Measurements from ENCODE around the gene NELL1.

The NELL1 gene

GRCh38 chr11:21169639-21170038 is 500.3 kb downstream of the NELL1 start:
- WGBS (ENCODE audit: insufficient coverage, insufficient read length), result no CpG with 5 or more reads among the region's 8 CpGs

DNA sequence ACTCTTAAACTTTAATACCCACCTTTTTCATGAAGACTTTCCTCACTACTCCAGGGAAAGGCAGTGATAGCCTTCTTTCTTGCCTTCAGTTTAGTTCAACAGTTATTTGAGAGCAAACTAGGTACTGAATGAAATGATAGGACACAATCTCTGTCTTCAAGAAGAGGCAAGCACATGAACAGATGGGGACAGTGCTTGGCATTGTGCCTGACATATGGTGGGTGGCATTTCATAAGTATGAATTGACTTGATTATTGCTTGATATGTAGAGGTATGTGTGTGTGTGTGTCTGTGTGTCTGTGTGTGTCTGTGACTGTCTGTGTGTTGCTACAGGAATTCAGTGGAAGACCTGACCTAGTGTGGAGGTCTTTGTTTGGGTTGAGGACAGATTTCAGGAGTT is 504.1 kb downstream of the NELL1 start:
- Histone ChIP-seq H3K9me3 (ENCODE audit: control insufficient read depth, insufficient read depth, low read length) (no peaks in the 10 kb centered on the region), H3K4me3 (ENCODE audit: low read length) (no peak overlapping the region)
- no peak for DNase-seq (ENCODE audit: low read depth, low spot score)

More at GRCh38 chr11:21169639-21170038, 500.3 kb downstream of the NELL1 start:
- Histone ChIP-seq H3K9me3 (ENCODE audit: control insufficient read depth, insufficient read depth, low read length) (no peaks in the 10 kb centered on the region), H3K4me3 (ENCODE audit: low read length) (no peak overlapping the region), H3K36me3 (ENCODE audit: control insufficient read depth, insufficient read depth, low read length) (no peaks in the 10 kb centered on the region), H3K27ac (ENCODE audit: low read length) (no peak overlapping the region), H3K27me3 (ENCODE audit: control insufficient read depth, insufficient read depth, low read length) (no peaks in the 10 kb centered on the region), H3K4me1 (ENCODE audit: control insufficient read depth, insufficient read depth, low read length) (no peaks in the 10 kb centered on the region)
- no peak for DNase-seq (ENCODE audit: low read depth, low spot score)

DNA sequence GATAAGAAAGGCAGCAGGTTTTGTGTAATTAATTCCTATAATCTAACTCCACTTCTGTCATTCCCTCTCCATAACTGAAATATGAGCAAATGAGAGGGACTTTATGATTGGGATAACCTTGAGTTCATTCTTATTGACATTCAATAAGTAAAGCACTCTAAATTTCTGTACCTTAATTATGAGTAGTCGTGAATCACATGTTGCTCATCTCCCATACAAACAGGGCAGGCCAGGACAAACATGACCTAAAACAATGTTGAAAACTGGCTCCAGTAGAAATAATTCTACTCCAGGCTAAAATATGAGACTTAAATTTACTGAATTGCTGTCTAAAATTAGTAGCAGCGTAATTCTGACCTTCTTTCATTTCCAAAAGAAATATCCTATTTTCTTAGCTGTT is 505.4 kb downstream of the NELL1 start:
- H3K9me3 ChIP-seq (ENCODE audit: control insufficient read depth, insufficient read depth, low read length), result no peaks in the 10 kb centered on the region
- WGBS (ENCODE audit: insufficient coverage, insufficient read length), result no CpG with 5 or more reads among the region's 2 CpGs

More for the DNA sequence above, 504.1 kb downstream of the NELL1 start:
- no peaks in the 10 kb centered on the region for H3K27me3 ChIP-seq (ENCODE audit: control insufficient read depth, insufficient read depth, low read length)
- H3K27ac ChIP-seq (ENCODE audit: low read length), result no peak overlapping the region
- H3K4me1 ChIP-seq (ENCODE audit: control insufficient read depth, insufficient read depth, low read length), result no peaks in the 10 kb centered on the region
- H3K36me3 ChIP-seq (ENCODE audit: control insufficient read depth, insufficient read depth, low read length), result no peaks in the 10 kb centered on the region

DNA sequence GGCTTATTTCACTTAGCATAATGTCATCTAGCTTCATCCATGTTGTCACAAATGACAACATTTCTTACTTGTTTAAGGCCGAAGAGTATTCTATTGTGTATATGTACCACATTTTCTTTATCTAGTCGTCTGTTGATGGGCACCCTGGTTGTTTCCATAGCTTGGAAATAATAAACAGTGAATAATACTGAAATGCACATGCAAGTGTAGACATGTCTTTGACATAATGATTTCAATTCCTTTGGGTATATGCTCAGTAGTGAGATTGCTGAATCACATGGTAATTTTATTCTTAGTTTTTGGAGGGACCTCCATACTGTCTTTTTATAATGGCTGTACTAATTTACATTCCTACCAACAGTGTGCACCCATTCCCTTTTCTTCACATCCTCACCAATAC is 508.0 kb downstream of the NELL1 start:
- WGBS (ENCODE audit: insufficient coverage, insufficient read length), result no CpG with 5 or more reads among the region's 2 CpGs
- H3K36me3 ChIP-seq (ENCODE audit: control insufficient read depth, insufficient read depth, low read length), result no peaks in the 10 kb centered on the region
- no peak overlapping the region for H3K27ac ChIP-seq (ENCODE audit: low read length)
- H3K4me3 ChIP-seq (ENCODE audit: low read length), result no peak overlapping the region
- H3K4me1 ChIP-seq (ENCODE audit: control insufficient read depth, insufficient read depth, low read length), result no peaks in the 10 kb centered on the region
- H3K27me3 ChIP-seq (ENCODE audit: control insufficient read depth, insufficient read depth, low read length), result no peaks in the 10 kb centered on the region
- no peak for DNase-seq (ENCODE audit: low read depth, low spot score)
- H3K9me3 ChIP-seq (ENCODE audit: control insufficient read depth, insufficient read depth, low read length), result no peaks in the 10 kb centered on the region

More for the DNA sequence above, 505.4 kb downstream of the NELL1 start:
- H3K4me1 ChIP-seq (ENCODE audit: control insufficient read depth, insufficient read depth, low read length), result no peaks in the 10 kb centered on the region
- H3K4me3 ChIP-seq (ENCODE audit: low read length), result no peak overlapping the region
- H3K27me3 ChIP-seq (ENCODE audit: control insufficient read depth, insufficient read depth, low read length), result no peaks in the 10 kb centered on the region
- no peak overlapping the region for H3K27ac ChIP-seq (ENCODE audit: low read length)
- H3K36me3 ChIP-seq (ENCODE audit: control insufficient read depth, insufficient read depth, low read length), result no peaks in the 10 kb centered on the region
- no peak for DNase-seq (ENCODE audit: low read depth, low spot score)

DNA sequence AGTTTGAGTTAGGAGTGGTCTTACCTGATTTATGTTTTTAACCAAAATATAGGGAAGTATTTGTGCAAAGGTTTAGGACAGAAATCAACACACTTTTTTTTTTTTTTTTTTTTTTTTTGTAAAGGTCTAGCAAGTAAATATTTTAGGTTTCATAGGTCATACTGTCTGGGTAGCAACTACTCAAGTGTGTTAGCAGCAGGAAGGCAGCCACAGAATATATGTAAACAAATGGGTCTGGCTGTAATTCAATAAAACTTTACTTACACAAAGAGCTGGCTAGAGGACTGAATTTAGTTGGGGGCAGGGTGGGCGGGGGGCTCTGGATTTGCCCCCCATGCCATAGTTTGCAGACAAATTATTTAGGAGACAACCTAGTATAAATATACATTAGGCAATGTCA is 510.4 kb downstream of the NELL1 start:
- Histone ChIP-seq H3K9me3 (ENCODE audit: control insufficient read depth, insufficient read depth, low read length) (no peaks in the 10 kb centered on the region), H3K27me3 (ENCODE audit: control insufficient read depth, insufficient read depth, low read length) (no peaks in the 10 kb centered on the region), H3K4me3 (ENCODE audit: low read length) (no peak overlapping the region), H3K36me3 (ENCODE audit: control insufficient read depth, insufficient read depth, low read length) (no peaks in the 10 kb centered on the region), H3K4me1 (ENCODE audit: control insufficient read depth, insufficient read depth, low read length) (no peaks in the 10 kb centered on the region), H3K27ac (ENCODE audit: low read length) (no peak overlapping the region)
- WGBS (ENCODE audit: insufficient coverage, insufficient read length), result no CpG with 5 or more reads among the region's 1 CpG
- no peak for DNase-seq (ENCODE audit: low read depth, low spot score)

DNA sequence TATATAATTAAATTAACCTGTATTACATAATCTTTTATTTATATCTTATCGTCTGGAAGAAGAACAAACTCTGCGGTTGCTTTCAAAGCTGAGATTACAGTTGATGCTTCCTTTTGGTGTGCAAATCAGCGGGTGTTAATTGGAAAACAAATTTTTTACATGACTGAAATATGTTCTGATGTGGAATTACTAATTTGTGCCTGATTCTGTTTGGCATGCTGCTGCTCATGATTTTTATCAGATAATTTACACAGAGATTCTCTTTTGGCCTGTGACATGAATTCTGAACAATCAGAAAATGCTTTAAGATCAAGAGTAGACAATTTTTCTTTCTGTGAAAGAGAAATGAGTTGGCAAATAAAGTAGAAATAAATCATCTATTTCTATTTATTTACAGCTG is 510.8 kb downstream of the NELL1 start:
- Histone ChIP-seq H3K27me3 (ENCODE audit: control insufficient read depth, insufficient read depth, low read length) (no peaks in the 10 kb centered on the region), H3K36me3 (ENCODE audit: control insufficient read depth, insufficient read depth, low read length) (no peaks in the 10 kb centered on the region), H3K4me3 (ENCODE audit: low read length) (no peak overlapping the region), H3K27ac (ENCODE audit: low read length) (no peak overlapping the region), H3K9me3 (ENCODE audit: control insufficient read depth, insufficient read depth, low read length) (no peaks in the 10 kb centered on the region), H3K4me1 (ENCODE audit: control insufficient read depth, insufficient read depth, low read length) (no peaks in the 10 kb centered on the region)
- WGBS (ENCODE audit: insufficient coverage, insufficient read length), result no CpG with 5 or more reads among the region's 3 CpGs
- DNase-seq (ENCODE audit: low read depth, low spot score), result no peak

- Histone ChIP-seq H3K4me1 (ENCODE audit: control insufficient read depth, insufficient read depth, low read length) (no peaks in the 10 kb centered on the region), H3K9me3 (ENCODE audit: control insufficient read depth, insufficient read depth, low read length) (no peaks in the 10 kb centered on the region), H3K36me3 (ENCODE audit: control insufficient read depth, insufficient read depth, low read length) (no peaks in the 10 kb centered on the region), H3K27me3 (ENCODE audit: control insufficient read depth, insufficient read depth, low read length) (no peaks in the 10 kb centered on the region), H3K4me3 (ENCODE audit: low read length) (no peak overlapping the region), H3K27ac (ENCODE audit: low read length) (no peak overlapping the region)
- DNase-seq (ENCODE audit: low read depth, low spot score), result no peak
Observed at GRCh38 chr11:21185959-21186358, 516.6 kb downstream of the NELL1 start.

- H3K27me3 ChIP-seq (ENCODE audit: control insufficient read depth, insufficient read depth, low read length), result no peaks in the 10 kb centered on the region
- no peaks in the 10 kb centered on the region for H3K36me3 ChIP-seq (ENCODE audit: control insufficient read depth, insufficient read depth, low read length)
- no peaks in the 10 kb centered on the region for H3K4me1 ChIP-seq (ENCODE audit: control insufficient read depth, insufficient read depth, low read length)
- no peaks in the 10 kb centered on the region for H3K9me3 ChIP-seq (ENCODE audit: control insufficient read depth, insufficient read depth, low read length)
- no peak for DNase-seq (ENCODE audit: low read depth, low spot score)
- WGBS (ENCODE audit: insufficient coverage, insufficient read length), result no CpG with 5 or more reads among the region's 3 CpGs
- H3K4me3 ChIP-seq (ENCODE audit: low read length), result no peak overlapping the region
- no peak overlapping the region for H3K27ac ChIP-seq (ENCODE audit: low read length)
Observed at GRCh38 chr11:21190181-21190580, 520.8 kb downstream of the NELL1 start.

GRCh38 chr11:21195995-21196394 is 526.6 kb downstream of the NELL1 start:
- Histone ChIP-seq H3K4me3 (ENCODE audit: low read length) (no peak overlapping the region), H3K4me1 (ENCODE audit: control insufficient read depth, insufficient read depth, low read length) (no peaks in the 10 kb centered on the region), H3K36me3 (ENCODE audit: control insufficient read depth, insufficient read depth, low read length) (no peaks in the 10 kb centered on the region), H3K27ac (ENCODE audit: low read length) (no peak overlapping the region), H3K27me3 (ENCODE audit: control insufficient read depth, insufficient read depth, low read length) (no peaks in the 10 kb centered on the region), H3K9me3 (ENCODE audit: control insufficient read depth, insufficient read depth, low read length) (no peaks in the 10 kb centered on the region)
- no peak for DNase-seq (ENCODE audit: low read depth, low spot score)
- no CpG with 5 or more reads among the region's 2 CpGs for WGBS (ENCODE audit: insufficient coverage, insufficient read length)

DNA sequence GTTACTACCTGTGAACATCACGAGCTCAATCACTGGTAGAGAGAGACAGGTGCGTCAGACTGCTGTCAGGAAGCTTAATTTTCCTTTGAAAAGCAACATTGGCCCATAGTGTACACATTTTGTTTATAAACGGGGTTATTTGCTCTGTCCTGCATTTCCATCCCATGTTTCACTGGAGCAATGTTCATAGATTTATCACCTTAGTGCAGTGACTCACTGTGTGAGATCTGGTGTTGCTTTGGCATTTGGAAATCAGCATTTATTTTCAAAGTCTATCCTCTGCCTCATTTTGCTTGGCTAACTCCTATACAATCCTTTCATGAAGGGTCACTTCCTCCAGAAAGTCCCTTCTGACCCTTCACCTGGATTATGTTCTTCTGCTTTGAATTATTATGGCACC is 529.1 kb downstream of the NELL1 start:
- WGBS (ENCODE audit: insufficient coverage, insufficient read length), result no CpG with 5 or more reads among the region's 3 CpGs
- Histone ChIP-seq H3K36me3 (ENCODE audit: control insufficient read depth, insufficient read depth, low read length) (no peaks in the 10 kb centered on the region), H3K27me3 (ENCODE audit: control insufficient read depth, insufficient read depth, low read length) (no peaks in the 10 kb centered on the region), H3K9me3 (ENCODE audit: control insufficient read depth, insufficient read depth, low read length) (no peaks in the 10 kb centered on the region), H3K4me3 (ENCODE audit: low read length) (no peak overlapping the region), H3K27ac (ENCODE audit: low read length) (no peak overlapping the region), H3K4me1 (ENCODE audit: control insufficient read depth, insufficient read depth, low read length) (no peaks in the 10 kb centered on the region)
- no peak for DNase-seq (ENCODE audit: low read depth, low spot score)

GRCh38 chr11:21205205-21205604 is 535.8 kb downstream of the NELL1 start:
- no peak overlapping the region for H3K4me3 ChIP-seq (ENCODE audit: low read length)
- no CpG with 5 or more reads among the region's 8 CpGs for WGBS (ENCODE audit: insufficient coverage, insufficient read length)
- no peak overlapping the region for H3K27ac ChIP-seq (ENCODE audit: low read length)
- DNase-seq (ENCODE audit: low read depth, low spot score), result no peak
- H3K27me3 ChIP-seq (ENCODE audit: control insufficient read depth, insufficient read depth, low read length), result no peaks in the 10 kb centered on the region
- no peaks in the 10 kb centered on the region for H3K9me3 ChIP-seq (ENCODE audit: control insufficient read depth, insufficient read depth, low read length)
- H3K36me3 ChIP-seq (ENCODE audit: control insufficient read depth, insufficient read depth, low read length), result no peaks in the 10 kb centered on the region
- H3K4me1 ChIP-seq (ENCODE audit: control insufficient read depth, insufficient read depth, low read length), result no peaks in the 10 kb centered on the region
